Activated CD8-positive, alpha-beta memory T cell treated with anti-CD3 and anti-CD28 coated beads, Interleukin-2, amount 50 U/mL, for 1 hour (primary cell): Measurements from ENCODE around the gene LPAR6.
"Not testable (repeated sequence)": the region's sequence is repeated elsewhere in the genome, so short reads cannot be mapped to it uniquely, and the experiment has no call there.

ENCODE experiments used
- DNase-seq: peaks from one replicate; pipeline ENCODE4 v3.0.0-alpha.2; 2020; ENCODE audit errors: extremely low read depth

The LPAR6 gene

GRCh38 chr13:48412881-48413351, at the start of gene LPAR6:
LPAR6 (minus strand) TSS chr13:48413113; CDS start chr13:48412423, 690 bp downstream.
- DNase-seq, result no peak

- no peak for DNase-seq
Measured at GRCh38 chr13:48457578-48458242, 44.8 kb upstream of the LPAR6 start.

GRCh38 chr13:48456546-48456945, 43.6 kb upstream of the LPAR6 start:
- no peak for DNase-seq

GRCh38 chr13:48451196-48451595, 38.3 kb upstream of the LPAR6 start:
- not testable (repeated sequence) for DNase-seq

- DNase-seq, result no peak
Measured at GRCh38 chr13:48449656-48450055, 36.7 kb upstream of the LPAR6 start.

GRCh38 chr13:48448959-48449614, 36.2 kb upstream of the LPAR6 start:
- DNase-seq, result no peak

GRCh38 chr13:48448285-48448958, 35.5 kb upstream of the LPAR6 start:
- no peak for DNase-seq

GRCh38 chr13:48446464-48446863, 33.6 kb upstream of the LPAR6 start:
- no peak for DNase-seq

GRCh38 chr13:48443442-48444208, 30.7 kb upstream of the LPAR6 start:
- no peak for DNase-seq

- DNase-seq, result no peak
Measured at GRCh38 chr13:48437371-48437770, 24.5 kb upstream of the LPAR6 start.

GRCh38 chr13:48436661-48437288, 23.9 kb upstream of the LPAR6 start:
- DNase-seq, result no peak

- DNase-seq, result no peak
Measured at GRCh38 chr13:48434200-48434599, 21.3 kb upstream of the LPAR6 start.

GRCh38 chr13:48431987-48432615, 19.2 kb upstream of the LPAR6 start:
- DNase-seq, result no peak

- no peak for DNase-seq
Measured at GRCh38 chr13:48431431-48431830, 18.5 kb upstream of the LPAR6 start.

GRCh38 chr13:48429886-48430285, 17.0 kb upstream of the LPAR6 start:
- DNase-seq, result no peak

- DNase-seq, result no peak
Measured at GRCh38 chr13:48429036-48429435, 16.1 kb upstream of the LPAR6 start.

GRCh38 chr13:48426755-48427298, 13.9 kb upstream of the LPAR6 start:
- DNase-seq, result not testable (repeated sequence)

GRCh38 chr13:48426052-48426451, 13.1 kb upstream of the LPAR6 start:
- no peak for DNase-seq

GRCh38 chr13:48424212-48424611, 11.3 kb upstream of the LPAR6 start:
- DNase-seq, result no peak

- DNase-seq, result not testable (repeated sequence)
Measured at GRCh38 chr13:48422003-48422402, 9.1 kb upstream of the LPAR6 start.

GRCh38 chr13:48415516-48415915, 2.6 kb upstream of the LPAR6 start:
- no peak for DNase-seq
